H9 (cell line): ENCODE results near the gene ZNF423. TPM values are rescaled to one million over a fixed set of nuclear protein-coding genes. Genes with fewer than 3 reads are reported as not detected.

Experiments
- DNase-seq: peaks from one replicate; pipeline ENCODE4 v3.0.0-alpha.2; 2017
- H2AFZ ChIP-seq: one replicate; pipeline ENCODE4 v1.6.1; 2013; ENCODE audit warnings: mild to moderate bottlenecking, low read length, control low read depth, moderate library complexity
- H2AK5ac ChIP-seq: 2 replicates; pipeline ENCODE4 v1.6.1; 2013; ENCODE audit warnings: low read length, control low read depth, mixed read lengths; ENCODE audit not compliant: insufficient read length
- H2BK120ac ChIP-seq: one replicate; pipeline ENCODE4 v1.6.1; 2013; ENCODE audit warnings: low read depth, mild to moderate bottlenecking, low read length, control low read depth, inconsistent platforms; ENCODE audit not compliant: poor library complexity, severe bottlenecking
- H2BK12ac ChIP-seq: 2 replicates; pipeline ENCODE4 v1.6.1; 2013; ENCODE audit warnings: low read length, control low read depth, mixed read lengths, low read depth; ENCODE audit not compliant: insufficient read length
- H2BK15ac ChIP-seq: 2 replicates; pipeline ENCODE4 v1.6.1; 2013; ENCODE audit warnings: low read depth, low read length, control low read depth
- H2BK20ac ChIP-seq: one replicate; pipeline ENCODE4 v1.6.1; 2013; ENCODE audit warnings: low read depth, mild to moderate bottlenecking, low read length, control low read depth, inconsistent platforms; ENCODE audit not compliant: poor library complexity, severe bottlenecking
- H2BK5ac ChIP-seq: 2 replicates; pipeline ENCODE4 v1.6.1; 2013; ENCODE audit warnings: low read length, control low read depth, mixed read lengths; ENCODE audit not compliant: insufficient read length
- H3K14ac ChIP-seq: 2 replicates; pipeline ENCODE4 v1.6.1; 2013; ENCODE audit warnings: low read length, control low read depth; ENCODE audit not compliant: insufficient read depth
- H3K18ac ChIP-seq: 2 replicates; pipeline ENCODE4 v1.6.1; 2013; ENCODE audit warnings: low read depth, mild to moderate bottlenecking, mixed read lengths, low read length, control low read depth; ENCODE audit not compliant: insufficient read length
- H3K23ac ChIP-seq: 2 replicates; pipeline ENCODE4 v1.6.1; 2013; ENCODE audit warnings: low read length, control low read depth, mixed read lengths, low read depth; ENCODE audit not compliant: insufficient read length
- H3K23me2 ChIP-seq: 2 replicates; pipeline ENCODE4 v1.6.1; 2013; ENCODE audit warnings: low read depth, mild to moderate bottlenecking, mixed read lengths, low read length, control low read depth; ENCODE audit not compliant: insufficient read length, poor library complexity, severe bottlenecking
- H3K27ac ChIP-seq: 2 replicates; pipeline ENCODE4 v1.5.1; 2013; ENCODE audit warnings: low read length, control low read depth, mixed read lengths, low read depth; ENCODE audit not compliant: insufficient read length
- H3K27me3 ChIP-seq: 2 replicates; pipeline ENCODE4 v1.6.1; 2013; ENCODE audit warnings: low read length, control low read depth, inconsistent platforms; ENCODE audit not compliant: insufficient read depth
- H3K4ac ChIP-seq: 2 replicates; pipeline ENCODE4 v1.6.1; 2013; ENCODE audit warnings: low read depth, mild to moderate bottlenecking, control low read depth, inconsistent platforms, low read length, moderate library complexity
- H3K4me1 ChIP-seq: 2 replicates; pipeline ENCODE4 v1.6.1; 2013; ENCODE audit warnings: low read length, control low read depth, inconsistent platforms; ENCODE audit not compliant: insufficient read depth
- H3K4me2 ChIP-seq: 2 replicates; pipeline ENCODE4 v1.6.1; 2013; ENCODE audit warnings: low read length, control low read depth, mixed read lengths; ENCODE audit not compliant: insufficient read length, insufficient read depth
- H3K56ac ChIP-seq: 2 replicates; pipeline ENCODE4 v1.6.1; 2013; ENCODE audit warnings: low read depth, mild to moderate bottlenecking, mixed read lengths, low read length, control low read depth; ENCODE audit not compliant: insufficient read length
- H3K79me1 ChIP-seq: 2 replicates; pipeline ENCODE4 v1.6.1; 2013; ENCODE audit warnings: low read depth, mild to moderate bottlenecking, moderate library complexity, low read length, control low read depth, inconsistent platforms; ENCODE audit not compliant: insufficient read depth, poor library complexity, severe bottlenecking
- H3K79me2 ChIP-seq: 2 replicates; pipeline ENCODE4 v1.6.1; 2013; ENCODE audit warnings: low read length, control low read depth, inconsistent platforms; ENCODE audit not compliant: insufficient read depth
- H3K9ac ChIP-seq: 2 replicates; pipeline ENCODE4 v1.6.1; 2013; ENCODE audit warnings: low read length, control low read depth, mixed read lengths; ENCODE audit not compliant: insufficient read length; ENCODE audit errors: extremely low read depth
- H3K9me3 ChIP-seq: one replicate; pipeline ENCODE4 v1.6.1; 2013; ENCODE audit warnings: low read depth, low read length, inconsistent platforms; ENCODE audit not compliant: control insufficient read depth
- H3T11ph ChIP-seq: one replicate; pipeline ENCODE4 v1.6.1; 2013; ENCODE audit warnings: mild to moderate bottlenecking, low read length, control low read depth, inconsistent platforms
- H4K20me1 ChIP-seq: one replicate; pipeline ENCODE4 v1.6.1; 2013; ENCODE audit not compliant: control insufficient read depth, insufficient read length, insufficient read depth
- H4K5ac ChIP-seq: 2 replicates; pipeline ENCODE4 v1.6.1; 2013; ENCODE audit warnings: low read depth, mild to moderate bottlenecking, mixed read lengths, low read length, control low read depth; ENCODE audit not compliant: insufficient read length
- H4K8ac ChIP-seq: replicated peaks from 2 replicates; pipeline ENCODE4 v1.6.1; 2013; ENCODE audit warnings: low read length, control low read depth, mixed read lengths, low read depth; ENCODE audit not compliant: insufficient read length
- H4K91ac ChIP-seq: 2 replicates; pipeline ENCODE4 v1.6.1; 2013; ENCODE audit warnings: low read depth, mild to moderate bottlenecking, moderate library complexity, mixed read lengths, low read length, control low read depth; ENCODE audit not compliant: insufficient read length
- H3K27ac Mint-ChIP-seq, 3 experiments: 2 replicates in 2 of 3; 3 replicates in 1 of 3; pipeline ENCODE4 v1.8.0; 2020 to 2021; ENCODE audit warnings: mixed read lengths in 3 of 3, mild to moderate bottlenecking in 1 of 3, moderate library complexity in 1 of 3
- H3K27me3 Mint-ChIP-seq: 2 replicates; pipeline ENCODE4 v1.8.0; 2021; ENCODE audit warnings: low read depth, mild to moderate bottlenecking, moderate library complexity, mixed read lengths
- H3K36me3 Mint-ChIP-seq, 3 experiments: 2 replicates in 2 of 3; 3 replicates in 1 of 3; pipeline ENCODE4 v1.8.0; 2020 to 2021; ENCODE audit warnings: low read depth in 3 of 3, mixed read lengths in 3 of 3; ENCODE audit not compliant: insufficient read depth in 1 of 3
- H3K4me1 Mint-ChIP-seq, 2 experiments: 2 replicates each; pipeline ENCODE4 v1.8.0; 2020; ENCODE audit warnings: mixed read lengths in 2 of 2
- H3K4me3 Mint-ChIP-seq, 2 experiments: 2 replicates in 1 of 2; 3 replicates in 1 of 2; pipeline ENCODE4 v1.8.0; 2020 to 2021; ENCODE audit warnings: mild to moderate bottlenecking in 2 of 2, mixed read lengths in 2 of 2, moderate library complexity in 1 of 2
- H3K9me3 Mint-ChIP-seq, 2 experiments: 2 replicates in 1 of 2; 3 replicates in 1 of 2; pipeline ENCODE4 v1.8.0; 2020; ENCODE audit warnings: mild to moderate bottlenecking in 2 of 2, mixed read lengths in 2 of 2, moderate library complexity in 1 of 2
- WGBS: extraction: QIAGEN DNeasy Blood & Tissue Kit; methylation state at CpG from one replicate; pipeline ENCODE4 v1.1.7; 2013; ENCODE audit warnings: missing lambda C conversion rate, low lambda C conversion rate, mixed read lengths; ENCODE audit not compliant: insufficient read length; ENCODE audit errors: extremely low coverage; 5-methylcytosine and 5-hydroxymethylcytosine counted together
- total RNA-seq: library from RNA; stranded (reverse); gene quantifications from 2 replicates; pipeline ENCODE4 v1.2.1, GENCODE V29; 2021
- TF ChIP-seq, protein P1 (sequence below): fragments of 200-600 bp; sonication (generic); conservative IDR thresholded peaks from 3 replicates; pipeline ENCODE4 v1.8.0; 2021; ENCODE audit warnings: antibody characterized with exemption, mild to moderate bottlenecking

Gene ZNF423
- total RNA-seq, 1 experiment from 2014 or later, result 51.5 TPM

DNA sequence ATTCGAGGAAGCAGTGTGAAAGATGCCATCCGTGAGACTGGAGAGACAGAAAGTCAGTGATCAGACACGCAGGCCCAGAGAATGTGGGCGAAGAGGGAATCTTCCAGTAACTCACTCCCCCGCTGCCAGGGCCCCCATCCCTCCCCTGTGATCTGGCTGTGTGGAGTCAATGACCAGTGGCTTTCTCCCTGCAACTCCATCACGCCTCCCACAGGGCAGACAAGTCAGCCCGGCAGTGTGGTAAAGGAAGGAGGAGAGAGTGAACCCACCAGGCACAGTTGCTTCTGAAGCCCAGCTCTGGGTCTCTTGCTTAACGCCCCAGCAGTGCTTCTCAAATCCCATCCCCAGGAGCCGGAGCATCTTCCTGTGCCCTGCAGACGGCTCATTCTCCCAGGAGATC is 142.1 kb downstream of the ZNF423 start:
- Histone ChIP-seq H3K79me1 (no peaks in the 10 kb centered on the region), H2BK120ac (no peak overlapping the region), H4K20me1 (no peaks in the 10 kb centered on the region), H2BK20ac (no peak overlapping the region), H2BK5ac (no peak overlapping the region), H2AK5ac (no peak overlapping the region), H3K18ac (no peak overlapping the region), H3K23me2 (no peaks in the 10 kb centered on the region), H3K14ac (no peak overlapping the region), H3K56ac (no peak overlapping the region), H3K27ac (no peak overlapping the region), H3K23ac (no peak overlapping the region), H3K9ac (no peak overlapping the region), H2BK12ac (no peak overlapping the region), H4K91ac (no peak overlapping the region), H3K4ac (no peak overlapping the region), H3K79me2 (no peaks in the 10 kb centered on the region), H3K4me2 (no peak overlapping the region), H3K9me3 (no peaks in the 10 kb centered on the region), H3K4me1 (peaks cover 4% of the 10 kb centered on the region; the same call in 1 of the 2 replicates), H4K8ac (no peak overlapping the region), H3T11ph (no peak overlapping the region), H2AFZ (no peak overlapping the region), H3K27me3 (no peaks in the 10 kb centered on the region), H2BK15ac (no peak overlapping the region), H4K5ac (no peak overlapping the region)
- Mint-ChIP-seq H3K9me3 (no peaks in the 10 kb centered on the region), H3K27ac (peak overlapping the region; percentile 68 to 80 (median 76); a peak in 4 of 7 replicates), H3K27me3 (no peaks in the 10 kb centered on the region; the same call in 1 of the 2 replicates), H3K4me1 (peaks cover 42 to 45% of the 10 kb centered on the region in 2 experiments), H3K36me3 (peaks cover 5 to 14% (median 8%) of the 10 kb centered on the region in 3 experiments; a peak in 4 of 7 replicates), H3K4me3 (no peak overlapping the region)
- no CpG with 5 or more reads among the region's 10 CpGs for WGBS
- TF ChIP-seq, protein P1, sequence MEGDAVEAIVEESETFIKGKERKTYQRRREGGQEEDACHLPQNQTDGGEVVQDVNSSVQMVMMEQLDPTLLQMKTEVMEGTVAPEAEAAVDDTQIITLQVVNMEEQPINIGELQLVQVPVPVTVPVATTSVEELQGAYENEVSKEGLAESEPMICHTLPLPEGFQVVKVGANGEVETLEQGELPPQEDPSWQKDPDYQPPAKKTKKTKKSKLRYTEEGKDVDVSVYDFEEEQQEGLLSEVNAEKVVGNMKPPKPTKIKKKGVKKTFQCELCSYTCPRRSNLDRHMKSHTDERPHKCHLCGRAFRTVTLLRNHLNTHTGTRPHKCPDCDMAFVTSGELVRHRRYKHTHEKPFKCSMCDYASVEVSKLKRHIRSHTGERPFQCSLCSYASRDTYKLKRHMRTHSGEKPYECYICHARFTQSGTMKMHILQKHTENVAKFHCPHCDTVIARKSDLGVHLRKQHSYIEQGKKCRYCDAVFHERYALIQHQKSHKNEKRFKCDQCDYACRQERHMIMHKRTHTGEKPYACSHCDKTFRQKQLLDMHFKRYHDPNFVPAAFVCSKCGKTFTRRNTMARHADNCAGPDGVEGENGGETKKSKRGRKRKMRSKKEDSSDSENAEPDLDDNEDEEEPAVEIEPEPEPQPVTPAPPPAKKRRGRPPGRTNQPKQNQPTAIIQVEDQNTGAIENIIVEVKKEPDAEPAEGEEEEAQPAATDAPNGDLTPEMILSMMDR, result no peak
- no peak for DNase-seq
